HepG2 (cell line): ENCODE results near the gene FXR2. TPM values are rescaled to one million over a fixed set of nuclear protein-coding genes. Genes with fewer than 3 reads are reported as not detected.

Source experiments
- ARHGAP35 ChIP-seq: sonication (generic); formaldehyde crosslinking; IDR thresholded peaks from 2 replicates; pipeline ENCODE4 v1.9.0; 2022; ENCODE audit warnings: mild to moderate bottlenecking, inconsistent platforms, moderate library complexity, missing genetic modification reagents, borderline replicate concordance
- CBX2 ChIP-seq, 2 experiments: fragments of 200-600 bp in 1 of 2; sonication (generic); formaldehyde crosslinking in 1 of 2; IDR thresholded peaks; 2 replicates each; pipeline versions ENCODE4 v1.7.0 to v1.8.1; 2018 to 2022; ENCODE audit warnings: low read depth in 2 of 2, low read length in 1 of 2, mild to moderate bottlenecking in 1 of 2, missing genetic modification reagents in 1 of 2
- GPN1 ChIP-seq: sonication (generic); formaldehyde crosslinking; IDR thresholded peaks from 2 replicates; pipeline ENCODE4 v1.5.1; 2020; ENCODE audit warnings: missing genetic modification reagents, borderline replicate concordance
- KDM5A ChIP-seq: fragments of 200-600 bp; sonication (generic); IDR thresholded peaks from 2 replicates; pipeline ENCODE4 v1.7.0; 2018; ENCODE audit warnings: antibody characterized with exemption, mild to moderate bottlenecking, low read length, borderline replicate concordance
- MYC ChIP-seq: sonication (generic); formaldehyde crosslinking; IDR thresholded peaks from 2 replicates; pipeline ENCODE4 v1.9.0; 2021; ENCODE audit warnings: missing genetic modification reagents, borderline replicate concordance
- SOX13 ChIP-seq, 3 experiments: fragments of 450-650 bp in 1 of 3; sonication (generic) in 1 of 3; formaldehyde crosslinking in 1 of 3; IDR thresholded peaks in 2 of 3; conservative IDR thresholded peaks in 1 of 3; 2 replicates each; pipeline versions ENCODE4 v1.5.0 to v1.6.1; 2016 to 2020; ENCODE audit warnings: antibody characterized with exemption in 1 of 3, mild to moderate bottlenecking in 1 of 3, missing compliant biosample characterization in 1 of 3, missing genetic modification reagents in 1 of 3, moderate library complexity in 1 of 3
- ZBTB3 ChIP-seq: sonication (generic); formaldehyde crosslinking; IDR thresholded peaks from 2 replicates; pipeline ENCODE4 v1.4.0; 2020; ENCODE audit warnings: low read depth, mild to moderate bottlenecking, moderate library complexity, missing genetic modification reagents, borderline replicate concordance
- ZFP62 ChIP-seq: sonication (generic); formaldehyde crosslinking; IDR thresholded peaks from 2 replicates; pipeline ENCODE4 v1.4.0; 2020; ENCODE audit warnings: missing genetic modification reagents
- ZNF496 ChIP-seq: sonication (generic); formaldehyde crosslinking; IDR thresholded peaks from 2 replicates; pipeline ENCODE4 v1.8.1; 2023; ENCODE audit warnings: mild to moderate bottlenecking, moderate library complexity, missing genetic modification reagents; ENCODE audit not compliant: insufficient replicate concordance
- ZNF577 ChIP-seq: sonication (generic); formaldehyde crosslinking; IDR thresholded peaks from 2 replicates; pipeline ENCODE4 v1.4.0; 2020; ENCODE audit warnings: mild to moderate bottlenecking, low read depth, missing genetic modification reagents, borderline replicate concordance
- polyA plus RNA-seq, 8 experiments: library from polyadenylated mRNA; depleted of rRNA in 3 of 8; stranded (reverse) in 7 of 8; unstranded in 1 of 8; fragments of >200 nt; fragmentation: Illumina TruSeq in 4 of 8; extraction: Trizol in 4 of 8; gene quantifications; 2 replicates each; pipeline versions ENCODE4 v1.2.1 to v1.2.3, GENCODE V29; 2011 to 2016; ENCODE audit warnings: low read depth in 4 of 8, missing spikeins in 1 of 8, mixed read lengths in 1 of 8; ENCODE audit not compliant: insufficient read depth in 1 of 8
- total RNA-seq, 5 experiments: library from RNA; depleted of rRNA; stranded (reverse); fragments of >200 nt; fragmentation: Illumina TruSeq; extraction: Trizol; gene quantifications; 2 replicates each; pipeline ENCODE4 v1.2.3, GENCODE V29; 2016; ENCODE audit warnings: low read depth in 1 of 5
- TF ChIP-seq, protein P1 (sequence below): IDR thresholded peaks from 2 replicates; pipeline ENCODE4 v1.6.1; 2016; ENCODE audit warnings: mild to moderate bottlenecking, missing biosample characterization, missing genetic modification reagents
- TF ChIP-seq, protein P2 (sequence below): sonication (generic); formaldehyde crosslinking; IDR thresholded peaks from 2 replicates; pipeline ENCODE4 v1.4.0; 2020; ENCODE audit warnings: missing genetic modification reagents, borderline replicate concordance
- TF ChIP-seq, protein P3 (sequence below): sonication (generic); formaldehyde crosslinking; IDR thresholded peaks from 2 replicates; pipeline ENCODE4 v1.4.0; 2020; ENCODE audit warnings: missing genetic modification reagents
- TF ChIP-seq, protein P4 (sequence below): sonication (generic); formaldehyde crosslinking; IDR thresholded peaks from 2 replicates; pipeline ENCODE4 v1.4.0; 2020; ENCODE audit warnings: missing genetic modification reagents
- TF ChIP-seq, protein P5 (sequence below): IDR thresholded peaks from 2 replicates; pipeline ENCODE4 v1.6.1; 2016; ENCODE audit warnings: missing compliant biosample characterization, missing genetic modification reagents, borderline replicate concordance
- TF ChIP-seq, protein P6 (sequence below): sonication (generic); formaldehyde crosslinking; conservative IDR thresholded peaks from 2 replicates; pipeline ENCODE4 v1.8.1; 2023; ENCODE audit warnings: missing genetic modification reagents

FXR2 gene
- total and polyA plus RNA-seq, 2 of the 13 experiments (the other 11 are each of a cell fraction or from before 2014, with no cell fraction given) = 20.9 to 24.4 TPM

DNA sequence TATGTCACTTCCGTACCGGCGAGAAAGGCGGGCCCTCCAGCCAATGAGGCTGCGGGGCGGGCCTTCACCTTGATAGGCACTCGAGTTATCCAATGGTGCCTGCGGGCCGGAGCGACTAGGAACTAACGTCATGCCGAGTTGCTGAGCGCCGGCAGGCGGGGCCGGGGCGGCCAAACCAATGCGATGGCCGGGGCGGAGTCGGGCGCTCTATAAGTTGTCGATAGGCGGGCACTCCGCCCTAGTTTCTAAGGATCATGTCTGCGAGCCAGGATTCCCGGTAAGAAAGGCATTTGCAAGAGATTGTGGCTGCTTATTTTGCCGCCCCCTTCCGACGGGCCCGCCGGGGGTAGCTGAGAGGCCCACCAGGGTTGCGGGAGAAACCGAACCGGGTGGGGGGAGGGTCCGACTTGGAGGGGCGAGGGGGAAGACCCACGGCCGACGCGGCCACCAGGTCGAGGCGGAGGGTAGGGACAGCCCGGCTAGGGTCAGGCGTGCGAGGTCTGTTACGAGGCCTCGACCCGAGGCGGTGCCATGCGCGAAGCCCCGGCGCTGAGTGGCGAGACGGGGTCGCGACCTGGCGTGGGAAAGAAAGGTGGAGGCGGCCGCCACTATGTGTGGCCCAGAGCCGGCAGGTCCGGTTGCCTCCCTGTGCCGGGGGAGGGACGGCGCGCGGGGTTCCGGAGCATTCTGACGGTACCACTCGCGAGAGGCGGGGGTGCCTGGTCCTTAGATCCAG, 41.9 kb downstream of the FXR2 start (continued):
- no peak for TF ChIP-seq CBX2 (IDR thresholded peaks at IDR 0.05; ENCODE audit: low read depth, low read length)
- no peak for TF ChIP-seq CBX2 (CRISPR knock-in tag; IDR thresholded peaks at IDR 0.05; ENCODE audit: low read depth)
- TF ChIP-seq ARHGAP35 = no peak
- TF ChIP-seq ZFP62 = no peak
- TF ChIP-seq MYC = no peak
- TF ChIP-seq ZBTB3 = 0 out of 2 replicates have a peak, but pooled peaks have one; percentile 36
- TF ChIP-seq, protein P1, sequence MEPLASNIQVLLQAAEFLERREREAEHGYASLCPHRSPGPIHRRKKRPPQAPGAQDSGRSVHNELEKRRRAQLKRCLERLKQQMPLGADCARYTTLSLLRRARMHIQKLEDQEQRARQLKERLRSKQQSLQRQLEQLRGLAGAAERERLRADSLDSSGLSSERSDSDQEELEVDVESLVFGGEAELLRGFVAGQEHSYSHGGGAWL (CRISPR knock-in tag) = peak; percentile 12; the same call in 1 of the 2 replicates
- TF ChIP-seq, protein P2, sequence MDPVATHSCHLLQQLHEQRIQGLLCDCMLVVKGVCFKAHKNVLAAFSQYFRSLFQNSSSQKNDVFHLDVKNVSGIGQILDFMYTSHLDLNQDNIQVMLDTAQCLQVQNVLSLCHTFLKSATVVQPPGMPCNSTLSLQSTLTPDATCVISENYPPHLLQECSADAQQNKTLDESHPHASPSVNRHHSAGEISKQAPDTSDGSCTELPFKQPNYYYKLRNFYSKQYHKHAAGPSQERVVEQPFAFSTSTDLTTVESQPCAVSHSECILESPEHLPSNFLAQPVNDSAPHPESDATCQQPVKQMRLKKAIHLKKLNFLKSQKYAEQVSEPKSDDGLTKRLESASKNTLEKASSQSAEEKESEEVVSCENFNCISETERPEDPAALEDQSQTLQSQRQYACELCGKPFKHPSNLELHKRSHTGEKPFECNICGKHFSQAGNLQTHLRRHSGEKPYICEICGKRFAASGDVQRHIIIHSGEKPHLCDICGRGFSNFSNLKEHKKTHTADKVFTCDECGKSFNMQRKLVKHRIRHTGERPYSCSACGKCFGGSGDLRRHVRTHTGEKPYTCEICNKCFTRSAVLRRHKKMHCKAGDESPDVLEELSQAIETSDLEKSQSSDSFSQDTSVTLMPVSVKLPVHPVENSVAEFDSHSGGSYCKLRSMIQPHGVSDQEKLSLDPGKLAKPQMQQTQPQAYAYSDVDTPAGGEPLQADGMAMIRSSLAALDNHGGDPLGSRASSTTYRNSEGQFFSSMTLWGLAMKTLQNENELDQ (CRISPR knock-in tag) = no peak
- TF ChIP-seq, protein P3, sequence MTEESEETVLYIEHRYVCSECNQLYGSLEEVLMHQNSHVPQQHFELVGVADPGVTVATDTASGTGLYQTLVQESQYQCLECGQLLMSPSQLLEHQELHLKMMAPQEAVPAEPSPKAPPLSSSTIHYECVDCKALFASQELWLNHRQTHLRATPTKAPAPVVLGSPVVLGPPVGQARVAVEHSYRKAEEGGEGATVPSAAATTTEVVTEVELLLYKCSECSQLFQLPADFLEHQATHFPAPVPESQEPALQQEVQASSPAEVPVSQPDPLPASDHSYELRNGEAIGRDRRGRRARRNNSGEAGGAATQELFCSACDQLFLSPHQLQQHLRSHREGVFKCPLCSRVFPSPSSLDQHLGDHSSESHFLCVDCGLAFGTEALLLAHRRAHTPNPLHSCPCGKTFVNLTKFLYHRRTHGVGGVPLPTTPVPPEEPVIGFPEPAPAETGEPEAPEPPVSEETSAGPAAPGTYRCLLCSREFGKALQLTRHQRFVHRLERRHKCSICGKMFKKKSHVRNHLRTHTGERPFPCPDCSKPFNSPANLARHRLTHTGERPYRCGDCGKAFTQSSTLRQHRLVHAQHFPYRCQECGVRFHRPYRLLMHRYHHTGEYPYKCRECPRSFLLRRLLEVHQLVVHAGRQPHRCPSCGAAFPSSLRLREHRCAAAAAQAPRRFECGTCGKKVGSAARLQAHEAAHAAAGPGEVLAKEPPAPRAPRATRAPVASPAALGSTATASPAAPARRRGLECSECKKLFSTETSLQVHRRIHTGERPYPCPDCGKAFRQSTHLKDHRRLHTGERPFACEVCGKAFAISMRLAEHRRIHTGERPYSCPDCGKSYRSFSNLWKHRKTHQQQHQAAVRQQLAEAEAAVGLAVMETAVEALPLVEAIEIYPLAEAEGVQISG = peak; percentile 31; the same call in 1 of the 2 replicates
- no peak for TF ChIP-seq GPN1
- no peak for TF ChIP-seq ZNF577 (CRISPR knock-in tag)
- TF ChIP-seq, protein P4, sequence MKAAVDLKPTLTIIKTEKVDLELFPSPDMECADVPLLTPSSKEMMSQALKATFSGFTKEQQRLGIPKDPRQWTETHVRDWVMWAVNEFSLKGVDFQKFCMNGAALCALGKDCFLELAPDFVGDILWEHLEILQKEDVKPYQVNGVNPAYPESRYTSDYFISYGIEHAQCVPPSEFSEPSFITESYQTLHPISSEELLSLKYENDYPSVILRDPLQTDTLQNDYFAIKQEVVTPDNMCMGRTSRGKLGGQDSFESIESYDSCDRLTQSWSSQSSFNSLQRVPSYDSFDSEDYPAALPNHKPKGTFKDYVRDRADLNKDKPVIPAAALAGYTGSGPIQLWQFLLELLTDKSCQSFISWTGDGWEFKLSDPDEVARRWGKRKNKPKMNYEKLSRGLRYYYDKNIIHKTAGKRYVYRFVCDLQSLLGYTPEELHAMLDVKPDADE (CRISPR knock-in tag) = peak; percentile 12; the same call in 1 of the 2 replicates
- TF ChIP-seq, protein P5, sequence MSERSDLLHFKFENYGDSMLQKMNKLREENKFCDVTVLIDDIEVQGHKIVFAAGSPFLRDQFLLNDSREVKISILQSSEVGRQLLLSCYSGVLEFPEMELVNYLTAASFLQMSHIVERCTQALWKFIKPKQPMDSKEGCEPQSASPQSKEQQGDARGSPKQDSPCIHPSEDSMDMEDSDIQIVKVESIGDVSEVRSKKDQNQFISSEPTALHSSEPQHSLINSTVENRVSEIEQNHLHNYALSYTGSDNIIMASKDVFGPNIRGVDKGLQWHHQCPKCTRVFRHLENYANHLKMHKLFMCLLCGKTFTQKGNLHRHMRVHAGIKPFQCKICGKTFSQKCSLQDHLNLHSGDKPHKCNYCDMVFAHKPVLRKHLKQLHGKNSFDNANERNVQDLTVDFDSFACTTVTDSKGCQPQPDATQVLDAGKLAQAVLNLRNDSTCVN (CRISPR knock-in tag) = no peak
- TF ChIP-seq, protein P6, sequence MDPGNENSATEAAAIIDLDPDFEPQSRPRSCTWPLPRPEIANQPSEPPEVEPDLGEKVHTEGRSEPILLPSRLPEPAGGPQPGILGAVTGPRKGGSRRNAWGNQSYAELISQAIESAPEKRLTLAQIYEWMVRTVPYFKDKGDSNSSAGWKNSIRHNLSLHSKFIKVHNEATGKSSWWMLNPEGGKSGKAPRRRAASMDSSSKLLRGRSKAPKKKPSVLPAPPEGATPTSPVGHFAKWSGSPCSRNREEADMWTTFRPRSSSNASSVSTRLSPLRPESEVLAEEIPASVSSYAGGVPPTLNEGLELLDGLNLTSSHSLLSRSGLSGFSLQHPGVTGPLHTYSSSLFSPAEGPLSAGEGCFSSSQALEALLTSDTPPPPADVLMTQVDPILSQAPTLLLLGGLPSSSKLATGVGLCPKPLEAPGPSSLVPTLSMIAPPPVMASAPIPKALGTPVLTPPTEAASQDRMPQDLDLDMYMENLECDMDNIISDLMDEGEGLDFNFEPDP (CRISPR knock-in tag) = no peak
- TF ChIP-seq ZNF496 (CRISPR knock-in tag) = no peak
- TF ChIP-seq KDM5A = peak; percentile 4; the same call in 1 of the 2 replicates
- TF ChIP-seq SOX13 (IDR thresholded peaks at IDR 0.05) = no peak
- TF ChIP-seq SOX13 (CRISPR knock-in tag; conservative IDR thresholded peaks at IDR 0.05 in 1 of 2, IDR thresholded peaks at IDR 0.05 in 1 of 2) = peak; percentile 3 to 84; a peak in 1 of 4 replicates
